ENCODE data around the gene DYRK3.

DYRK3 gene

DNA sequence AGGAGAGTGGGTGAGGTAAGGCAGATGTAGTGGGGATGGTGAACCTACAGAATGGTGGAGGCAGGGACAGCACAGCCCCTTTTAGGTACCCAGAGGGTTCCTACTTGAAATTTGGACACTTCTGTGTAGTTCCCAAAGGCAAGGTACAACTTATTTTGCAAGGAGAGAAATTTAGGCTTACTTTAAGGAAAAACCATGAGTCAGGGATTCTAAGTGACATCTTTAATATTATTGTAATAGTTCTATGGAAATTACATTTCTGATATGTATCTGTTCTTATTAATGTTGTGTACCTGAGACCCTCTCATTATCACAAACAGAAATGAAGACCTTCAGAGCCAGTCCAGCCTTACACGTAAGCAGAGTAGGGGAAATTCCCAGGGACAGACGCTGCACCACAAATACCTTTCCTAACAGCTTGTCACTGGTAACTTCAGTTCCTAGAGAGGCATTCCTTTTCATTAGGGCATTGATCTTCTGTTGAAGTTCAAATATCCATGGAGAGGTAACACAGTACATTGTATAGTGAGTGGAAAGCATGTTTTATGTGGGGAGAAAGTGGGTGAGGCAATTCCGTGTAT lies 7.9 kb downstream of the DYRK3 start:
- no peak for DNase-seq (ENCODE audit: low read depth)
- TF ChIP-seq, protein P1, sequence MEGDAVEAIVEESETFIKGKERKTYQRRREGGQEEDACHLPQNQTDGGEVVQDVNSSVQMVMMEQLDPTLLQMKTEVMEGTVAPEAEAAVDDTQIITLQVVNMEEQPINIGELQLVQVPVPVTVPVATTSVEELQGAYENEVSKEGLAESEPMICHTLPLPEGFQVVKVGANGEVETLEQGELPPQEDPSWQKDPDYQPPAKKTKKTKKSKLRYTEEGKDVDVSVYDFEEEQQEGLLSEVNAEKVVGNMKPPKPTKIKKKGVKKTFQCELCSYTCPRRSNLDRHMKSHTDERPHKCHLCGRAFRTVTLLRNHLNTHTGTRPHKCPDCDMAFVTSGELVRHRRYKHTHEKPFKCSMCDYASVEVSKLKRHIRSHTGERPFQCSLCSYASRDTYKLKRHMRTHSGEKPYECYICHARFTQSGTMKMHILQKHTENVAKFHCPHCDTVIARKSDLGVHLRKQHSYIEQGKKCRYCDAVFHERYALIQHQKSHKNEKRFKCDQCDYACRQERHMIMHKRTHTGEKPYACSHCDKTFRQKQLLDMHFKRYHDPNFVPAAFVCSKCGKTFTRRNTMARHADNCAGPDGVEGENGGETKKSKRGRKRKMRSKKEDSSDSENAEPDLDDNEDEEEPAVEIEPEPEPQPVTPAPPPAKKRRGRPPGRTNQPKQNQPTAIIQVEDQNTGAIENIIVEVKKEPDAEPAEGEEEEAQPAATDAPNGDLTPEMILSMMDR (conservative IDR thresholded peaks at IDR 0.05; ENCODE audit: control insufficient read depth, insufficient read depth, low read depth, low read length): no peak
- no peak overlapping the region for H3K4me3 ChIP-seq (ENCODE audit: control insufficient read depth, low read depth, low read length)

DNA sequence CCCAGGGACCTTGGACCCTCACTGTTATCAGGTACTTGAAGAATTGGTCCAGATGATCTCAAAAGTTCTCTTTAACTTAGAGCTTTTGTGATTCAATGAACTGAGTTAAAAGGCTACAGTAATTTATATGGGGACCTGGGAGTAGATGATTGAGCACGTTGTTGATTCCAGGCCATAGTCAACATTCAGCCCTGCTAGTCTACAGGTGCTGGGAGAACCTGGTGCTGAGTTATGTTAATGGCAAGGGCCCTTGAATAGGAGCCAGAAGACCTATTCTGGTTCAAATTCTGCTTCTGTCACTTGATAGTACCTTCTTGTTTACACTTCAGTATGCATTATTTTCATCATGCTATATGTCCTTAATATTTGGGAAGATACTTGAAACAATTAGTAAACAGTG lies 11.2 kb downstream of the DYRK3 start:
- no peak for DNase-seq (ENCODE audit: low read depth)
- TF ChIP-seq, protein P1 (conservative IDR thresholded peaks at IDR 0.05; ENCODE audit: control insufficient read depth, insufficient read depth, low read depth, low read length): no peak

DNA sequence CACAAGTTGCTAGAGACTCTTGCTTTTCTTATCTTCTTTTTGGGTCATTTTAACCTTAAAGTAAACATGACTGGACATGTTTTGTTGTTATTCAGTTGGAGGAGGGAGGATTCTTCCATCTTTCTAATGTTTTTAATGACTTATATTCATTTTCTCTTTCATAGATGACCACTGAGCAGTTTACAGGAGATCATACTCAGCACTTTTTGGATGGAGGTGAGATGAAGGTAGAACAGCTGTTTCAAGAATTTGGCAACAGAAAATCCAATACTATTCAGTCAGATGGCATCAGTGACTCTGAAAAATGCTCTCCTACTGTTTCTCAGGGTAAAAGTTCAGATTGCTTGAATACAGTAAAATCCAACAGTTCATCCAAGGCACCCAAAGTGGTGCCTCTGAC lies 11.9 kb downstream of the DYRK3 start:
- TF ChIP-seq, protein P1 (conservative IDR thresholded peaks at IDR 0.05; ENCODE audit: control insufficient read depth, insufficient read depth, low read depth, low read length): no peak
- DNase-seq (ENCODE audit: low read depth): no peak
- H3K4me3 ChIP-seq (ENCODE audit: control insufficient read depth, low read depth, low read length): no peak overlapping the region

More for the DNA sequence above, 11.2 kb downstream of the DYRK3 start:
- no peak overlapping the region for H3K4me3 ChIP-seq (ENCODE audit: control insufficient read depth, low read depth, low read length)

DNA sequence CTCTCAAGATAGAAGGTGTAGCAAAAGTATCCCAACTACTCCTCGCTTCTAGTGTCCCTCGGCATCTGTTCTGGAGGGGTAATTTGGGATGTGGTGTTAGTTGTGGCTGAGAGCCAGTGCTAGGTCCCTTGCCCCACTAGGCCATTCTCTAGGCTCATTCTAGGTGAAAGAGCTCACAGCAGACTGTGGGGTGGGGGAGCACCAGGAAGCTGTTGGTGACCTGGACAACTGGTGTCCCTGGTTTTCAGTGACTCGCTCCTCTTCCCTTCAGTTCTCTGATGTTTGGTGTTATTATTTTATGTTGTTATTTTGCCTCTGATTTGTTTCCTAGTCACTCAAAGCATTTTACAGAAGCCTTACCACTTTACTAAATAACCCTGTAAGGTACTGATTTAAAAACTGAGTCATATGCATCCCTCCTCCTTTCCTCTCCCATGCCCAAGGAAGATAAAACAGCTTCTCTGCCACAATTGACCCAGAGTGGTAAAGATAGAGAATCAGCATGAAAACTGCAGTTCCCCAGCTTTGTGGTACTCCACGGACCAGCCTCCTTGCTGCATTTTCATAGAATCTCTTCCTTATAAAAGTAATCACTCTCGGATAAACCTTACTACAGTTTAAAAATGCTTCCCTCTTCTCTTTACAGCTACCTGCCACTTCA lies 14.1 kb downstream of the DYRK3 start:
- H3K4me3 ChIP-seq (ENCODE audit: control insufficient read depth, low read depth, low read length): no peak overlapping the region
- TF ChIP-seq, protein P1 (conservative IDR thresholded peaks at IDR 0.05; ENCODE audit: control insufficient read depth, insufficient read depth, low read depth, low read length): no peak
- no peak for DNase-seq (ENCODE audit: low read depth)

DNA sequence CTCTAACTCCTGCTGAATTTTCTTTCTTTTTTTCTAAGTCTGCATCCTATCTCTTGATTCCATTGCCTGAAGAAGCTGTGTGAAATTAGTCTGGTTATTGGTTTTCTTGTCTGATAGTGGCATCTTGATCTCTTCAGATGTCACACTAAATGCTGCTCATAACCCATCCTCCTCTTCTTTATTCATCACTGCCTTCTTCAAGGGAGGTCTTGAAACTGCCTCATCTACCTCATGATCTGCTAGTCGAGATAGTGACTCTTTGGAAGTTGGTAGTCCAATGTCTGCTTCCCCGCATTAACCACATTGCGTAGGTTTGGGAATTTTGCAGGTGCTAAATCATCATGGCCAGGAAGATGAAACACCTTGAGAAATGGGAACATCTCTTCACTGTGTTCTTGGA lies 15.7 kb downstream of the DYRK3 start:
- H3K4me3 ChIP-seq (ENCODE audit: control insufficient read depth, low read depth, low read length): no peak overlapping the region
- TF ChIP-seq, protein P1 (conservative IDR thresholded peaks at IDR 0.05; ENCODE audit: control insufficient read depth, insufficient read depth, low read depth, low read length): no peak
- no peak for DNase-seq (ENCODE audit: low read depth)

DNA sequence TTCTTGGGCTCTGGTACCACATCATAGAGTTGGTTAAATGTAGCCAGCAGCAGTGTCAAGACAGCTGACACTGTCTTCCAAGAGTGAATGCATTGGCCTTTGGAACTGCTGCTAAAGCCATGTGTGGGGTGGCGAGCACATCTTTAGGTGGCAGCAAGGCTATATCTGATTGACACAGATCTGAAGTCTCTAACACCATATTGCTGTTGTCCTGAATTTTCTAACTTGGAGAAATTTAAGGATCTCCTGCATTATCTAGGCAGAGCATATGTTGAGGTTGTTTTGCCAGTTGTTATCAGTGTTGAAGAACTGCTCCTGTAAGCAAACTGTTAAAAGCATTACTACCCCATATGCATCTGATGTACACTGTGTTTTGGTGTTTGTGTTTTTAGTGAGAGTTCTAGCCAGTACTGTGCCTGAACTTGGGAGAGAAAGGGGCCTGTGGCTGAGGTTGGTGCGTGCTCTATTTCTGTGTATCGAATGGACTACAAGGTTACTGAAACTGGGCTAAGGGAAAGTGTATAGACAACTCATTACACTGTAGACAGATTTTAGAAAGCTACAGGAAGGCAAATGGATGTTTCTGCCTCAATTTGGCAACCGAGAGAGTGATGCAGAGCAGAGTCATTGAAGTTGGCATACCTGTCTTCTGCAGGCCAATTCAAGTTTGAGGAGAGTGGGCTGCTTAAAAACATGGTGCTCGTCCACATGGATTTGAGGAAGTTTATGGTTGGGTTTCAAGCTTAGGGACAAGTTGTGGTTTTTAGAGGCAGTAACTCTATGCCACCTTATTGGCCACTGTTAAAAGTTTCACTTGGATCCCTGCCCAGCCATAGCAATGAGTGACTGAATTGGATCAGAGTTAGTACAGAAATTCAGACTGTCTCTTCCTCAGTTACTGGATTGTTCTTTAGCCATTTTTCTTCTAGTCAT lies 16.9 kb downstream of the DYRK3 start:
- no peak for DNase-seq (ENCODE audit: low read depth)
- H3K4me3 ChIP-seq (ENCODE audit: control insufficient read depth, low read depth, low read length): no peak overlapping the region
- TF ChIP-seq, protein P1 (conservative IDR thresholded peaks at IDR 0.05; ENCODE audit: control insufficient read depth, insufficient read depth, low read depth, low read length): no peak
